ENCODE data around the gene TBC1D4. TPM values are rescaled to one million over a fixed set of nuclear protein-coding genes. Genes with fewer than 3 reads are reported as not detected.
"Not testable (repeated sequence)": the region's sequence is repeated elsewhere in the genome, so short reads cannot be mapped to it uniquely, and the experiment has no call there.

TBC1D4 gene
- total and polyA plus RNA-seq, 12 donors, result 41.6 to 324 (median 191) TPM

DNA sequence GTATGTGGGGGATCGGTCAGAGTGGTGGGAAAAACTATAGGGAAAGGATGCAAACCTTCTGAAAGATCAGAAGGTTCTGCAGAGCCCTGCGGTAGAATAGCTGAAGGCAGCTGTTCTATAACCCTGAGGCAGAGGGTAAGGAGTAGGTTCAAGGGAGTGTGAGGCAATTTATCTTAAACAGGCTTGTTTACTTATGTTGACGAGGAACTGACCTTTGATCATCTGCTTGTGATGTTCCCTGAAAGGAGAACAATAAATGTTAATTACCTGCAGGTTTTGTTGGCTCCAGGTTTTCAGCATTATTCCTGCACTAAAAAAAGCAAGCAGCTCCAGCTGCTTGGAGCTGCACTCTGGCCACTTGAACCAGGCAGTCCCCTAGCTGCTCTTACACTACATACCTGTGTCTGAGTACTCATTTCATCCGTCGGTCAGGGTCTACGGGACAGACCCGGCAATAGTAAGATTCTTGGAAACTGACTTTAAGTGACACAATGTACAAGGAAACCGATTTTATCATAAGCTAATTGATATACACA, 202.1 kb downstream of the TBC1D4 start:
- Histone ChIP-seq H3K4me1 (replicated peaks in 1 of 2) (no peaks in the 10 kb centered on the region), H3K27me3 (no peaks in the 10 kb centered on the region), H3K9me3 (replicated peaks in 1 of 3) (no peaks in the 10 kb centered on the region), H3K27ac (no peak overlapping the region), H3K36me3 (replicated peaks in 1 of 2) (peaks cover 0 to 10% of the 10 kb centered on the region in 2 donors), H3K4me3 (no peak overlapping the region)
- TF ChIP-seq POLR2A (IDR thresholded peaks at IDR 0.05) (no peak), CTCF (IDR thresholded peaks at IDR 0.05) (no peak)
- intact Hi-C loops (cut with DNase I), result no loop called here
- DNase-seq, result no peak
- 81 to 84% (median 83%) methylated on average over 8 of the region's 8 CpGs for WGBS, 4 donors

- H3K4me1 ChIP-seq (replicated peaks in 1 of 2); H3K27ac ChIP-seq; H3K9me3 ChIP-seq (replicated peaks in 1 of 3); DNase-seq; H3K36me3 ChIP-seq (replicated peaks in 1 of 2); intact Hi-C loops (cut with DNase I); H3K27me3 ChIP-seq; H3K4me3 ChIP-seq: not testable (repeated sequence)
- 88 to 97% (median 92%) methylated on average over 4 of the region's 4 CpGs for WGBS, 4 donors
These were observed 208.3 kb downstream of the TBC1D4 start for GRCh38 chr13:75273695-75274094.

GRCh38 chr13:75271846-75272245, 210.1 kb downstream of the TBC1D4 start:
- intact Hi-C loops (cut with DNase I), result no loop called here
- WGBS, 4 donors, result 90 to 94% (median 92%) methylated on average over 1 of the region's 1 CpG

GRCh38 chr13:75268481-75268880, 213.5 kb downstream of the TBC1D4 start:
- intact Hi-C loops (cut with DNase I); H3K27me3 ChIP-seq: not testable (repeated sequence)
- 95 to 98% (median 95%) methylated on average over 10 to 24 of the region's 24 CpGs for WGBS, 4 donors

More at GRCh38 chr13:75271846-75272245, 210.1 kb downstream of the TBC1D4 start:
- Histone ChIP-seq H3K27me3 (no peaks in the 10 kb centered on the region), H3K27ac (no peak overlapping the region), H3K4me3 (no peak overlapping the region), H3K4me1 (replicated peaks in 1 of 2) (no peaks in the 10 kb centered on the region), H3K36me3 (replicated peaks in 1 of 2) (no peaks in the 10 kb centered on the region), H3K9me3 (replicated peaks in 1 of 3) (no peaks in the 10 kb centered on the region)
- DNase-seq, result no peak
- TF ChIP-seq POLR2A (IDR thresholded peaks at IDR 0.05), result no peak
- no peak for TF ChIP-seq CTCF (IDR thresholded peaks at IDR 0.05)

GRCh38 chr13:75264611-75265010, 217.4 kb downstream of the TBC1D4 start:
- H3K4me1 ChIP-seq (replicated peaks in 1 of 2), result no peaks in the 10 kb centered on the region
- no peak overlapping the region for H3K27ac ChIP-seq
- WGBS, 4 donors, result 88 to 98% (median 90%) methylated on average over 2 of the region's 2 CpGs
- H3K27me3 ChIP-seq, result no peaks in the 10 kb centered on the region
- intact Hi-C loops (cut with DNase I), result no loop called here
- H3K9me3 ChIP-seq (replicated peaks in 1 of 3), result no peaks in the 10 kb centered on the region
- no peaks in the 10 kb centered on the region for H3K36me3 ChIP-seq (replicated peaks in 1 of 2)
- TF ChIP-seq CTCF (IDR thresholded peaks at IDR 0.05) (no peak), POLR2A (IDR thresholded peaks at IDR 0.05) (no peak)
- H3K4me3 ChIP-seq, result no peak overlapping the region
- no peak for DNase-seq

More at GRCh38 chr13:75268481-75268880, 213.5 kb downstream of the TBC1D4 start:
- H3K4me3 ChIP-seq; H3K4me1 ChIP-seq (replicated peaks in 1 of 2); H3K36me3 ChIP-seq (replicated peaks in 1 of 2); H3K9me3 ChIP-seq (replicated peaks in 1 of 3); H3K27ac ChIP-seq; DNase-seq: not testable (repeated sequence)
